ENCODE data around the gene EPB41. TPM values are rescaled to one million over a fixed set of nuclear protein-coding genes. Genes with fewer than 3 reads are reported as not detected.

Gene EPB41
- total RNA-seq, 2 donors from 2014 or later: 65.4 to 74.0 TPM

- intact Hi-C loops (cut with DNase I): no loop called here
- H3K4me1 ChIP-seq: no peaks in the 10 kb centered on the region
- no peak for DNase-seq
- no peak overlapping the region for H3K27ac ChIP-seq
- no peak overlapping the region for H3K4me3 ChIP-seq
- TF ChIP-seq CTCF (IDR thresholded peaks at IDR 0.05): no peak
- H3K9me3 ChIP-seq: no peaks in the 10 kb centered on the region
- no peaks in the 10 kb centered on the region for H3K27me3 ChIP-seq
- H3K9ac ChIP-seq (ENCODE audit: low read depth in 2 of 2, low read length in 2 of 2): no peak overlapping the region
- no peaks in the 10 kb centered on the region for H3K36me3 ChIP-seq
Measured at GRCh38 chr1:28897789-28898188, 16.6 kb upstream of the EPB41 start.

DNA sequence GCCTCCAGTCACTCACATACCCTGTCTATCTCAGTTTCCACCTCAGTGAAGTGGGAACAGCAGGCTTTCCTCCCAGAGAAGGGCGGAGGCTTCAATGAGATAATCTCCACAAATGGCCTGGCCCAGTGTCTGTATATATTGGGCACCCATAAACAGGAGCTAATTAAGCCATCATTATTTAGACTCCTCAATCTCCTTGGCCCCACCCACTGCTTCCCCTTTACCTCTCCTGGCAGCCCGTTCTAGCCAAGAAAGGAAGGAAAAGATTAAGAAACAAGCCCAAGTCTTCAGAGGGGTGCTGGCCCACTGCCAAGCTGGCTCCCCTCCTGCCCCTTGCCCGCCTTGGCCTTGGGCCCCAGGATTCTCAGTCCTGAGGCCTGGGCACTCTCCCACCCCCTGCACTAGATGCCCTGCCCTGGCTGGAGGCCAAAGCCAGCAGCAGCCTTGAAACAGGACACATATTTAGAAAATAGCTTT is 15.9 kb upstream of the EPB41 start:
- no peaks in the 10 kb centered on the region for H3K36me3 ChIP-seq
- intact Hi-C loops (cut with DNase I): no loop called here
- H3K27ac ChIP-seq: no peak overlapping the region
- H3K9ac ChIP-seq (ENCODE audit: low read depth in 2 of 2, low read length in 2 of 2): no peak overlapping the region
- H3K4me1 ChIP-seq: no peaks in the 10 kb centered on the region
- H3K9me3 ChIP-seq: no peaks in the 10 kb centered on the region
- no peak for TF ChIP-seq CTCF (IDR thresholded peaks at IDR 0.05)
- no peaks in the 10 kb centered on the region for H3K27me3 ChIP-seq
- DNase-seq: no peak
- H3K4me3 ChIP-seq: no peak overlapping the region

- intact Hi-C loops (cut with DNase I): no loop called here
- Histone ChIP-seq H3K9ac (ENCODE audit: low read depth in 2 of 2, low read length in 2 of 2) (peak overlapping the region in 1 of 2 donors; percentile 2), H3K4me1 (no peaks in the 10 kb centered on the region), H3K4me3 (no peak overlapping the region), H3K27me3 (no peaks in the 10 kb centered on the region), H3K9me3 (no peaks in the 10 kb centered on the region), H3K36me3 (no peaks in the 10 kb centered on the region), H3K27ac (no peak overlapping the region)
- no peak for DNase-seq
- no peak for TF ChIP-seq CTCF (IDR thresholded peaks at IDR 0.05)
Measured at GRCh38 chr1:28899267-28899666, 15.1 kb upstream of the EPB41 start.

- H3K9me3 ChIP-seq: no peaks in the 10 kb centered on the region
- TF ChIP-seq CTCF (IDR thresholded peaks at IDR 0.05): no peak
- H3K4me3 ChIP-seq: no peak overlapping the region
- H3K36me3 ChIP-seq: no peaks in the 10 kb centered on the region
- no peak for DNase-seq
- H3K27ac ChIP-seq: no peak overlapping the region
- no peaks in the 10 kb centered on the region for H3K27me3 ChIP-seq
- no peaks in the 10 kb centered on the region for H3K4me1 ChIP-seq
- H3K9ac ChIP-seq (ENCODE audit: low read depth in 2 of 2, low read length in 2 of 2): no peak overlapping the region
- intact Hi-C loops (cut with DNase I): no loop called here
Measured at GRCh38 chr1:28900562-28900961, 13.8 kb upstream of the EPB41 start.

GRCh38 chr1:28902738-28903137 is 11.6 kb upstream of the EPB41 start:
- Histone ChIP-seq H3K27ac (no peak overlapping the region), H3K4me3 (no peak overlapping the region), H3K27me3 (no peaks in the 10 kb centered on the region), H3K36me3 (no peaks in the 10 kb centered on the region), H3K4me1 (no peaks in the 10 kb centered on the region), H3K9ac (ENCODE audit: low read depth in 2 of 2, low read length in 2 of 2) (no peak overlapping the region), H3K9me3 (no peaks in the 10 kb centered on the region)
- DNase-seq: no peak
- intact Hi-C loops (cut with DNase I): no loop called here
- TF ChIP-seq CTCF (IDR thresholded peaks at IDR 0.05): no peak

Measured in colonic mucosa (tissue), 4 donors.